Coronary artery (tissue), 2 donors: ENCODE measurements around the gene UGT2B28.
"Not testable (repeated sequence)": the region's sequence is repeated elsewhere in the genome, so short reads cannot be mapped to it uniquely, and the experiment has no call there.

Experiments used
- DNase-seq: peaks from one replicate; pipeline ENCODE4 v3.0.0-alpha.2; 2017; ENCODE audit warnings: low spot score
- H3K27ac ChIP-seq, 2 donors: fragments of 200-600 bp; sonication (generic); one replicate each; pipeline ENCODE4 v1.5.1; 2016 to 2019
- H3K4me3 ChIP-seq: fragments of 200-600 bp; sonication (generic); 2 replicates; pipeline ENCODE4 v1.5.1; 2016; ENCODE audit warnings: mild to moderate bottlenecking, moderate library complexity
- CTCF ChIP-seq: fragments of 200-600 bp; sonication (generic); IDR thresholded peaks from one replicate; pipeline ENCODE4 v1.5.1; 2019; ENCODE audit warnings: antibody characterized with exemption

UGT2B28 gene

GRCh38 chr4:69280081-69280480, at the start of gene UGT2B28:
TSS of gene UGT2B28 (plus strand) at chr4:69280475. CDS start at chr4:69280501, 26 bp downstream.
- H3K4me3 ChIP-seq, result not testable (repeated sequence)

GRCh38 chr4:69239092-69239491, 41.2 kb upstream of the UGT2B28 start:
- no peak overlapping the region for H3K27ac ChIP-seq
- no peak for DNase-seq
- no peak for TF ChIP-seq CTCF
- H3K4me3 ChIP-seq, result no peak overlapping the region

More at GRCh38 chr4:69280081-69280480, at the start of gene UGT2B28:
- not testable (repeated sequence) for H3K27ac ChIP-seq, DNase-seq

- Histone ChIP-seq H3K27ac (no peak overlapping the region), H3K4me3 (no peak overlapping the region)
- TF ChIP-seq CTCF, result no peak
- DNase-seq, result no peak
Measured at GRCh38 chr4:69239557-69240168, 40.6 kb upstream of the UGT2B28 start.

- not testable (repeated sequence) for H3K27ac ChIP-seq, H3K4me3 ChIP-seq, DNase-seq
Measured at GRCh38 chr4:69240787-69241186, 39.5 kb upstream of the UGT2B28 start.

GRCh38 chr4:69241746-69242145, 38.5 kb upstream of the UGT2B28 start:
- DNase-seq, H3K4me3 ChIP-seq, H3K27ac ChIP-seq: not testable (repeated sequence)

- H3K27ac ChIP-seq, H3K4me3 ChIP-seq, DNase-seq: not testable (repeated sequence)
Measured at GRCh38 chr4:69242562-69243240, 37.6 kb upstream of the UGT2B28 start.

GRCh38 chr4:69250884-69251283, 29.4 kb upstream of the UGT2B28 start:
- H3K27ac ChIP-seq, H3K4me3 ChIP-seq, DNase-seq: not testable (repeated sequence)

- not testable (repeated sequence) for DNase-seq, H3K27ac ChIP-seq, H3K4me3 ChIP-seq
Measured at GRCh38 chr4:69253147-69253772, 27.0 kb upstream of the UGT2B28 start.

- DNase-seq, H3K4me3 ChIP-seq, H3K27ac ChIP-seq: not testable (repeated sequence)
Measured at GRCh38 chr4:69268612-69269011, 11.7 kb upstream of the UGT2B28 start.

- DNase-seq, H3K4me3 ChIP-seq, H3K27ac ChIP-seq: not testable (repeated sequence)
Measured at GRCh38 chr4:69296356-69296755, 16.1 kb downstream of the UGT2B28 start.

GRCh38 chr4:69308426-69309033, 28.3 kb downstream of the UGT2B28 start:
- DNase-seq, H3K27ac ChIP-seq, H3K4me3 ChIP-seq: not testable (repeated sequence)

GRCh38 chr4:69309549-69310076, 29.3 kb downstream of the UGT2B28 start:
- not testable (repeated sequence) for H3K27ac ChIP-seq, DNase-seq

GRCh38 chr4:69310262-69310661, 30.0 kb downstream of the UGT2B28 start:
- H3K27ac ChIP-seq, DNase-seq, H3K4me3 ChIP-seq: not testable (repeated sequence)

More at GRCh38 chr4:69309549-69310076, 29.3 kb downstream of the UGT2B28 start:
- not testable (repeated sequence) for H3K4me3 ChIP-seq
